Gastrocnemius medialis (tissue), 4 donors: ENCODE measurements around the gene ZNF791.

Experiments
- POLR2A ChIP-seq, 2 donors: fragments of 450-650 bp; IDR thresholded peaks; one replicate each; pipeline ENCODE4 v1.6.1; 2017; ENCODE audit warnings: antibody characterized with exemption in 2 of 2, mild to moderate bottlenecking in 2 of 2, moderate library complexity in 2 of 2
- TF ChIP-seq, protein P1 (sequence below), 5 experiments: fragments of 450-650 bp in 3 of 5; fragments of 200-600 bp in 2 of 5; sonication (generic) in 2 of 5; IDR thresholded peaks in 4 of 5; conservative IDR thresholded peaks in 1 of 5; 1 replicate in 4 of 5; 2 replicates in 1 of 5; pipeline ENCODE4 v1.5.1; 2016 to 2019; ENCODE audit warnings: antibody characterized with exemption in 5 of 5, mild to moderate bottlenecking in 3 of 5, moderate library complexity in 3 of 5

DNA sequence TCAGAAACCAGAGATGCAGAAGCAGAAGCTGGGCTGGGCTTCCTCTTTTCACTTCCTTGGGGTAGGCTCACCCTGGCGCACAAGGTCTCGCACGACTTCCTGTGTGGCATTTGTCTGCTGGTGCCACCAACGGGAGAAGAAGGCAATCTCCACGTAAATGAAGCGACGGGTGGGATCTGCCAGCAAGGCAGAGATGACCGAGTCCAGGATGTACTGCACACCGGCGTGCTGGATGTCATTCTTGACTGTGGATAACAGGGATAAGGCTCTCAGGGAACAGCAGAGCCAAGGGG is 54.5 kb downstream of the ZNF791 start:
- TF ChIP-seq, protein P1, sequence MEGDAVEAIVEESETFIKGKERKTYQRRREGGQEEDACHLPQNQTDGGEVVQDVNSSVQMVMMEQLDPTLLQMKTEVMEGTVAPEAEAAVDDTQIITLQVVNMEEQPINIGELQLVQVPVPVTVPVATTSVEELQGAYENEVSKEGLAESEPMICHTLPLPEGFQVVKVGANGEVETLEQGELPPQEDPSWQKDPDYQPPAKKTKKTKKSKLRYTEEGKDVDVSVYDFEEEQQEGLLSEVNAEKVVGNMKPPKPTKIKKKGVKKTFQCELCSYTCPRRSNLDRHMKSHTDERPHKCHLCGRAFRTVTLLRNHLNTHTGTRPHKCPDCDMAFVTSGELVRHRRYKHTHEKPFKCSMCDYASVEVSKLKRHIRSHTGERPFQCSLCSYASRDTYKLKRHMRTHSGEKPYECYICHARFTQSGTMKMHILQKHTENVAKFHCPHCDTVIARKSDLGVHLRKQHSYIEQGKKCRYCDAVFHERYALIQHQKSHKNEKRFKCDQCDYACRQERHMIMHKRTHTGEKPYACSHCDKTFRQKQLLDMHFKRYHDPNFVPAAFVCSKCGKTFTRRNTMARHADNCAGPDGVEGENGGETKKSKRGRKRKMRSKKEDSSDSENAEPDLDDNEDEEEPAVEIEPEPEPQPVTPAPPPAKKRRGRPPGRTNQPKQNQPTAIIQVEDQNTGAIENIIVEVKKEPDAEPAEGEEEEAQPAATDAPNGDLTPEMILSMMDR (IDR thresholded peaks at IDR 0.05 in 4 of 5, conservative IDR thresholded peaks at IDR 0.05 in 1 of 5): no peak
- no peak for TF ChIP-seq POLR2A (IDR thresholded peaks at IDR 0.05)
